Ureter (tissue), 1 donor: ENCODE results near the gene TNRC6A. TPM values are rescaled to one million over a fixed set of nuclear protein-coding genes. Genes with fewer than 3 reads are reported as not detected.

Experiments used
- total RNA-seq: library from RNA; stranded (reverse); gene quantifications from one replicate; pipeline ENCODE4 v1.2.4, GENCODE V29; 2023
- donor health status: DM: yes; HTN: yes; CAD: no.

TNRC6A gene
- total RNA-seq, 1 donor from 2014 or later, result 109 TPM

Other genes starting within 250 kb of the TNRC6A start
- 56.1 TPM for gene RBBP6, start 190.1 kb upstream of the TNRC6A start, total RNA-seq
- gene SLC5A11, start 116.3 kb downstream of the TNRC6A start, total RNA-seq, result 0.70 TPM